GM19463 (cell line): Measurements from ENCODE around the gene AK5.

Experiments used
- ATAC-seq: cut with Tn5 transposase; IDR thresholded peaks from one replicate; pipeline ENCODE4 v1.9.1; 2021; ENCODE audit warnings: mild to moderate bottlenecking, moderate library complexity; ENCODE audit not compliant: unreplicated experiment

The AK5 gene

GRCh38 chr1:77583483-77583882, 301.7 kb downstream of the AK5 start:
- no peak for ATAC-seq

- ATAC-seq: no peak
These were observed 303.1 kb downstream of the AK5 start for GRCh38 chr1:77584884-77585283.

- ATAC-seq: no peak
These were observed 303.9 kb downstream of the AK5 start for GRCh38 chr1:77585610-77586314.

GRCh38 chr1:77589231-77589630, 307.4 kb downstream of the AK5 start:
- no peak for ATAC-seq

- no peak for ATAC-seq
These were observed 308.8 kb downstream of the AK5 start for GRCh38 chr1:77590651-77591050.

- ATAC-seq: no peak
These were observed 311.1 kb downstream of the AK5 start for GRCh38 chr1:77592906-77593305.

- ATAC-seq: peak; percentile 77
These were observed 312.7 kb downstream of the AK5 start for GRCh38 chr1:77594366-77595112.

- no peak for ATAC-seq
These were observed 315.5 kb downstream of the AK5 start for GRCh38 chr1:77597310-77597709.

- ATAC-seq: no peak
These were observed 323.6 kb downstream of the AK5 start for GRCh38 chr1:77605246-77606026.

GRCh38 chr1:77608893-77609292, 327.1 kb downstream of the AK5 start:
- no peak for ATAC-seq
